GM12892 (cell line): ENCODE data around the gene PRDM7.

ENCODE experiments used
- POLR2A ChIP-seq: IDR thresholded peaks from 2 replicates; pipeline ENCODE4 v1.6.1; 2011; ENCODE audit warnings: low read depth, low read length, control low read depth
- POLR2AphosphoS5 ChIP-seq: IDR thresholded peaks from 2 replicates; pipeline ENCODE4 v1.6.1; 2011; ENCODE audit warnings: low read depth, low read length, control low read depth

GRCh38 chr16:90026135-90026534 is 51.0 kb downstream of the PRDM7 start:
- no peak for TF ChIP-seq POLR2AphosphoS5
- no peak for TF ChIP-seq POLR2A
